ENCODE measurements around the gene LRP5.

LRP5 gene

DNA sequence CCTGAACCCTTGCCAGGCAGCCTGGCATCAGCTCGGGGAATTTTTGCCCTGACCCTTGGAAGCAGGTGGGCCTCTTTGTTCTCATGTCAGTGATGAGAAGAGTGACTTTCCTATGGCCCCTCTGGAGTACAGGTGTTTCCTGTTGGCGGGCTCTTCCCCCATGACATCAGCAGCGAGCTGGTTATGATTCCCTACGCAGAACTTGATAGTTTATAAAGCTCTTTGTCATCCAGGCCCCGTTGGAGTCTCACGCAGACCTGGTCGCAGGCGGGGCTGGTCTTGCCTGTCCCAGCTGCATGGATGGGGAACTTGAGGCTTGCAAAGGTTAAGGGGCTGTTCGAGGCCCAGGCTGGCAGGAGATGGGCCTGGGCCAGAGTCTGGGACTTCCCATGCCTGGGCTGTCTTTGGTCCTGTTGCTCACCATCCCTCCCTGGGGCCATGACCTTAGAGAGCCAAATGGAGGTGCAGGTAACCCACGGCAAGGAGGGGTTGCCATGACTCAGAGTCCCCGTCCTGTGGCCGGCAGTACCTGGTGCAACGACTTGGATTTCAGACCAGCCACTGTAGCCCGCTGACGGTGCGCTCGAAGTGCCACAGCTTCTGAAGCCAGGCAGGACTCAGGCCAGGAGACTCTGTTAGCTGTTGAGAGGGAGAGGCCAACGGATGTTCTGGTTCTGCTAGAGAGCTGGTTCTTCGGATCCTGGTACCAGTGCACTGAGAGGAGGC, 102.3 kb downstream of the LRP5 start:
- no peak overlapping the region for H3K4me3 ChIP-seq (ENCODE audit: low read depth in 1 of 2, low read length in 1 of 2)
- no peak overlapping the region for H3K27ac ChIP-seq
- no peaks in the 10 kb centered on the region for H3K4me1 ChIP-seq (ENCODE audit: control insufficient read depth in 1 of 2, insufficient read depth in 1 of 2, low read depth in 1 of 2, low read length in 1 of 2)
- TF ChIP-seq, protein P1, sequence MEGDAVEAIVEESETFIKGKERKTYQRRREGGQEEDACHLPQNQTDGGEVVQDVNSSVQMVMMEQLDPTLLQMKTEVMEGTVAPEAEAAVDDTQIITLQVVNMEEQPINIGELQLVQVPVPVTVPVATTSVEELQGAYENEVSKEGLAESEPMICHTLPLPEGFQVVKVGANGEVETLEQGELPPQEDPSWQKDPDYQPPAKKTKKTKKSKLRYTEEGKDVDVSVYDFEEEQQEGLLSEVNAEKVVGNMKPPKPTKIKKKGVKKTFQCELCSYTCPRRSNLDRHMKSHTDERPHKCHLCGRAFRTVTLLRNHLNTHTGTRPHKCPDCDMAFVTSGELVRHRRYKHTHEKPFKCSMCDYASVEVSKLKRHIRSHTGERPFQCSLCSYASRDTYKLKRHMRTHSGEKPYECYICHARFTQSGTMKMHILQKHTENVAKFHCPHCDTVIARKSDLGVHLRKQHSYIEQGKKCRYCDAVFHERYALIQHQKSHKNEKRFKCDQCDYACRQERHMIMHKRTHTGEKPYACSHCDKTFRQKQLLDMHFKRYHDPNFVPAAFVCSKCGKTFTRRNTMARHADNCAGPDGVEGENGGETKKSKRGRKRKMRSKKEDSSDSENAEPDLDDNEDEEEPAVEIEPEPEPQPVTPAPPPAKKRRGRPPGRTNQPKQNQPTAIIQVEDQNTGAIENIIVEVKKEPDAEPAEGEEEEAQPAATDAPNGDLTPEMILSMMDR (IDR thresholded peaks at IDR 0.05), result no peak
- H3K36me3 ChIP-seq, result no peaks in the 10 kb centered on the region
- no peaks in the 10 kb centered on the region for H3K9me3 ChIP-seq
- H3K27me3 ChIP-seq, result no peaks in the 10 kb centered on the region

DNA sequence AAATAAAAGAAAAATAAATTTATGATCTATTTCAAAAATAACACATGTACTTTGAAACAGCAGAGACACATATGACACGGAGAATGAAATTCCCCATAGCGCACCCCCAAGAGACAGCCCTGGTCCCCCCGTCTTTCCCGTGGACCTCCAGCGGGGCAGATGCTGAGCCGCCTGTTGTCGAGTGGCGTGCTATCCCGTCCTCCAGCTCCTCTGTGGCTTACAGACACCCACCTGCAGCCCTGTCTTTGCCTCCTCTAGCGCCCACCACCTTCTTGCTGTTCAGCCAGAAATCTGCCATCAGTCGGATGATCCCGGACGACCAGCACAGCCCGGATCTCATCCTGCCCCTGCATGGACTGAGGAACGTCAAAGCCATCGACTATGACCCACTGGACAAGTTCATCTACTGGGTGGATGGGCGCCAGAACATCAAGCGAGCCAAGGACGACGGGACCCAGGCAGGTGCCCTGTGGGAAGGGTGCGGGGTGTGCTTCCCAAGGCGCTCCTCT, 103.7 kb downstream of the LRP5 start:
- H3K27me3 ChIP-seq, result no peaks in the 10 kb centered on the region
- H3K4me1 ChIP-seq (ENCODE audit: control insufficient read depth in 1 of 2, insufficient read depth in 1 of 2, low read depth in 1 of 2, low read length in 1 of 2), result no peaks in the 10 kb centered on the region
- no peak overlapping the region for H3K27ac ChIP-seq
- TF ChIP-seq, protein P1 (IDR thresholded peaks at IDR 0.05), result no peak
- no peak overlapping the region for H3K4me3 ChIP-seq (ENCODE audit: low read depth in 1 of 2, low read length in 1 of 2)
- H3K36me3 ChIP-seq, result no peaks in the 10 kb centered on the region
- no peaks in the 10 kb centered on the region for H3K9me3 ChIP-seq

DNA sequence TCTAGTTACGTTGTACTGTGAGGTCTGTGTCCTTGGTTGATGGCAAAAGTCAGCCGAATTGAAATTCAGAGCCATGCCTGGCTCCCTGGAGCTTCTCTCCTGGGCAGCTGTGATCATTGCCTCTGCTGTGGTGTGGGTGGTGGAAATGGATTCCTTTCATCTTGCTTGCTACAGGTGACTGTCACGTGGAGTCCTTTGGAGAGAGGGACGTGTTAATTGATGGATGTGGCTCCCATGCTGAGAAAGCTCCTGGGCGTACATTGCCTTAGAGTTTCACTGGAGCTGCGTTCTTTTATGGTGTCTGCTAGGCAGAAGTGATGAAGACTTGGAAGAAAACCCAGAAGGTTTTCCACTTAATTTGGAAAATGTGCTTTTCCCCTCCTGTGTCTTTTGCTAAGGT, 106.3 kb downstream of the LRP5 start:
- TF ChIP-seq, protein P1 (IDR thresholded peaks at IDR 0.05), result no peak
- Histone ChIP-seq H3K4me3 (ENCODE audit: low read depth in 1 of 2, low read length in 1 of 2) (no peak overlapping the region), H3K36me3 (no peaks in the 10 kb centered on the region), H3K4me1 (ENCODE audit: control insufficient read depth in 1 of 2, insufficient read depth in 1 of 2, low read depth in 1 of 2, low read length in 1 of 2) (no peaks in the 10 kb centered on the region), H3K27me3 (no peaks in the 10 kb centered on the region), H3K27ac (no peak overlapping the region), H3K9me3 (no peaks in the 10 kb centered on the region)

DNA sequence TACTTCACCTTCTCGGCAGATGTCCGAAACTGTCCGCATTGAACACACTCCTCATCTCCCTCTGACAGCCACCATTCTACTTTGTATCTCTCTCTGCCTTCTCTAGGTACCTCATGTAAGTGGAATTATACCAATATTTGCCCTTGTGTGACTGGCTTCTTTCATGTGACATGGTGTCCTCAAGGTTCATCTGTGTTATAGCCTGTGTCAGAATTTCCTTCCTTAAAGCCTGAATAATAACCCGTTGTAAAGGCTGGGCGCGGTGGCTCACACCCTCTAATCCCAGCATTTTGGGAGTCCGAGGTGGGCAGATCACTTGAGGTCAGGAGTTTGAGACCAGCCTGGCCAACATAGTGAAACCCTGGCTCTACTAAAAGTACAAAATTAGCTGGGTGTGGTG, 107.8 kb downstream of the LRP5 start:
- Histone ChIP-seq H3K4me1 (ENCODE audit: control insufficient read depth in 1 of 2, insufficient read depth in 1 of 2, low read depth in 1 of 2, low read length in 1 of 2) (no peaks in the 10 kb centered on the region), H3K36me3 (no peaks in the 10 kb centered on the region), H3K27ac (no peak overlapping the region), H3K9me3 (no peaks in the 10 kb centered on the region), H3K4me3 (ENCODE audit: low read depth in 1 of 2, low read length in 1 of 2) (no peak overlapping the region), H3K27me3 (no peaks in the 10 kb centered on the region)
- TF ChIP-seq, protein P1 (IDR thresholded peaks at IDR 0.05), result no peak

DNA sequence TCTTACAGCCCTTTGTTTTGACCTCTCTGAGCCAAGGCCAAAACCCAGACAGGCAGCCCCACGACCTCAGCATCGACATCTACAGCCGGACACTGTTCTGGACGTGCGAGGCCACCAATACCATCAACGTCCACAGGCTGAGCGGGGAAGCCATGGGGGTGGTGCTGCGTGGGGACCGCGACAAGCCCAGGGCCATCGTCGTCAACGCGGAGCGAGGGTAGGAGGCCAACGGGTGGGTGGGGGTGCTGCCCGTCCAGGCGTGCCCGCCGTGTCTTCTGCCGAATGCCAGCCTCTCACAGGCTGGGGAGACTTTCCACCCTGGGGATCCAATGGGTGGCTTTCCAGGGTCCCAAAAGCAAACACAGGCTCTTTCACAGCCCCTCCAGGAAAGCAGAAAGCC, 111.1 kb downstream of the LRP5 start:
- Histone ChIP-seq H3K36me3 (no peaks in the 10 kb centered on the region), H3K4me3 (ENCODE audit: low read depth in 1 of 2, low read length in 1 of 2) (no peak overlapping the region), H3K9me3 (no peaks in the 10 kb centered on the region), H3K27ac (no peak overlapping the region), H3K27me3 (no peaks in the 10 kb centered on the region), H3K4me1 (ENCODE audit: control insufficient read depth in 1 of 2, insufficient read depth in 1 of 2, low read depth in 1 of 2, low read length in 1 of 2) (no peaks in the 10 kb centered on the region)
- TF ChIP-seq, protein P1 (IDR thresholded peaks at IDR 0.05), result no peak
